ENCODE data around the gene SAFB. TPM values are rescaled to one million over a fixed set of nuclear protein-coding genes. Genes with fewer than 3 reads are reported as not detected.

The SAFB gene
- polyA plus RNA-seq, 1 of the 3 experiments (the other 2 are of a cell fraction): 90.0 TPM

- peaks cover 10 to 20% of the 10 kb centered on the region in 2 experiments for H3K36me3 ChIP-seq (replicated peaks in 1 of 2; ENCODE audit: control insufficient read depth in 1 of 2, insufficient read depth in 2 of 2, low read length in 1 of 2)
- peak overlapping the region; percentile 100 for H3K4me2 ChIP-seq
- H3K27me3 ChIP-seq (ENCODE audit: insufficient read depth): no peaks in the 10 kb centered on the region
- no peak for DNase-seq
- peak overlapping the region in 1 of 2 experiments; percentile 90; a peak in 2 of 4 replicates for H3K27ac ChIP-seq (ENCODE audit: low read depth in 2 of 2, low read length in 1 of 2)
- no peak for TF ChIP-seq NRF1 (IDR thresholded peaks at IDR 0.05; ENCODE audit: low read depth, low read length)
- no peak overlapping the region; the same call in 1 of the 2 replicates for H2AFZ ChIP-seq (ENCODE audit: low read depth)
- 67% methylated on average over 7 of the region's 8 CpGs for WGBS (ENCODE audit: low lambda C conversion rate)
- H3K79me2 ChIP-seq (ENCODE audit: insufficient read depth): peaks cover 69% of the 10 kb centered on the region
- POLR2A ChIA-PET: interaction anchor here (1.3 to 1.8 kb wide), 2 partner anchors 11 to 26 kb away, joined by 7 to 12 read pairs; no protein-coding TSS in a partner anchor
- H3K9me3 ChIP-seq: no peaks in the 10 kb centered on the region
- peaks cover 13% of the 10 kb centered on the region for H3F3A ChIP-seq (replicated peaks; ENCODE audit: insufficient read depth)
- no peak overlapping the region for H3K4me3 ChIP-seq (ENCODE audit: low read depth in 2 of 2, low read length in 1 of 2)
- CTCF ChIA-PET: interaction anchor here (4.1 kb wide), 1 partner anchor 27 kb away, joined by 31 read pairs; the partner anchor contains the start of gene RPL36
- peaks cover 10 to 13% of the 10 kb centered on the region in 2 experiments; a peak in 3 of 4 replicates for H3K4me1 ChIP-seq (ENCODE audit: control insufficient read depth in 1 of 2, insufficient read depth in 2 of 2, low read depth in 1 of 2, low read length in 1 of 2)
- H4K20me1 ChIP-seq (ENCODE audit: insufficient read depth): peaks cover 18% of the 10 kb centered on the region
- H3K9ac ChIP-seq: peak overlapping the region; percentile 96; the same call in 1 of the 2 replicates
- no peaks in the 10 kb centered on the region for H3K9me2 ChIP-seq
Observed at GRCh38 chr19:5717215-5717935, 94.5 kb downstream of the SAFB start.

Small RNA genes within 50 kb of the gene (small RNA-seq; reads per million reads assigned to genes)
- 0 to 2.6 (median 0) reads per million in 7 experiments for gene SNRPEP4

Other genes with a start within 250 kb of the SAFB start
- not detected in 2 replicates for gene ZNRF4, start 167.7 kb upstream of the SAFB start, polyA plus RNA-seq (2012; rRNA removed)
- gene TINCR, start 55.1 kb upstream of the SAFB start, polyA plus RNA-seq (2012; rRNA removed): 0.02 and 0.03 TPM in 2 replicates
- 20.3 and 37.7 TPM in 2 replicates for gene SAFB2, start 307 bp upstream of the SAFB start, polyA plus RNA-seq (2012; rRNA removed)
- 112 and 116 TPM in 2 replicates for gene MICOS13, start 57.4 kb downstream of the SAFB start, polyA plus RNA-seq (2012; rRNA removed)
- gene HSD11B1L, start 57.9 kb downstream of the SAFB start, polyA plus RNA-seq (2012; rRNA removed): 52.0 and 53.3 TPM in 2 replicates
- 871 and 1,383 TPM in 2 replicates for gene RPL36, start 67.2 kb downstream of the SAFB start, polyA plus RNA-seq (2012; rRNA removed)
- gene LONP1, start 97.1 kb downstream of the SAFB start, polyA plus RNA-seq (2012; rRNA removed): 75.4 and 111 TPM in 2 replicates
- not detected in 2 replicates for gene CATSPERD, start 97.6 kb downstream of the SAFB start, polyA plus RNA-seq (2012; rRNA removed)
- 0.82 and 0.91 TPM in 2 replicates for gene PRR22, start 161.7 kb downstream of the SAFB start, polyA plus RNA-seq (2012; rRNA removed)
- gene DUS3L, start 168.1 kb downstream of the SAFB start, polyA plus RNA-seq (2012; rRNA removed): 44.0 and 45.2 TPM in 2 replicates
- 0.54 and 0.99 TPM in 2 replicates for gene NRTN, start 182.0 kb downstream of the SAFB start, polyA plus RNA-seq (2012; rRNA removed)
- not detected in 2 replicates for gene FUT6, start 216.6 kb downstream of the SAFB start, polyA plus RNA-seq (2012; rRNA removed)
- not detected in 2 replicates for gene FUT3, start 228.4 kb downstream of the SAFB start, polyA plus RNA-seq (2012; rRNA removed)
- not detected in 2 replicates for gene FUT5, start 247.5 kb downstream of the SAFB start, polyA plus RNA-seq (2012; rRNA removed)